Measurements from ENCODE around the gene AGBL1. TPM values are rescaled to one million over a fixed set of nuclear protein-coding genes. Genes with fewer than 3 reads are reported as not detected.

The AGBL1 gene
- total RNA-seq, 1 experiment from 2014 or later = not detected

DNA sequence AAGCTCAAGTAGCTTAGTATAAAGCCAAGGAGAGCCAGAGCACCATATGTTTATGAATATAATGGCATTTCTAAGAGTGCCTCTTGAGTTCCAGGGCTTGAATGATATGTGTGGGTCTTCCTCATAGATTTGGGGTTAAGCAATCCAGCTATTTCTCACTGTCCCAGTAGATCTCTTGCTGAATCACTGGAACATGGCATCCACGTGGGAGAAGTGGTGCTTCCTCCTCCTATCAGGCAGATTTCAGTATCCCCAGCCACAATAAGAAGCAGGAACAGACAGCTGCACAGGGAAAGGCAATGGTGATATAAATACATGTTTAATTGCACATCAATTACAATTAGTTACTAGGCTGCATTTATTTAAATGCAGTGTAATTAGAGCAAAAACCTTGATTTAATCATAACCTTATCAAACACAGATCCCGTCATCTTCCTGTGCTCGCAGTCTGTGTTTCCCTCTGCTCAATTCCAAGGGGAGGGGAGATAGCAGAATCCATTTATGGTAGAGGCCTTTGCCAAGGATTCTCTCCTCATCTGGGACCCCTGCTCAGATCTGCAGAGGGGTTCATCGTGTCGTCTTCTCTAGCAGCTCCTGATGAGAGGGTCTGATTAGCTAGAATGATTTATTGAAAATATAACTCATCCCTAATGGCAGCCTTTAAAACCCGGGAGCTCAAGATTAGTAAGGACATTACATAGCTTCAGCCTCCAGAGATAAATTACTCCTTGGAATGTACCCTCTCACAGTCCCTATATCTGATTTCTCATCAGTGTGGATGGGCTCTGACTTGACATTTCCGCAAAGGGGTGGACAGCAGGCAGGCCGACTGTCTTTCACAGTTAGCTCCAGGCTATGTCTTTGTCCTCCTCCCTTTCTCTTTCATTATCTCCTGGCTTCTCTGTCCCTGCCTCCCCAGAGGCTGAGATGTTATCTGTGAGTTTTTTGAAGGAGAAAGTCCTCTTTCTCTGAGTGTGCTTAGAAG, 775.9 kb downstream of the AGBL1 start:
- H3K4me3 ChIP-seq (ENCODE audit: low read depth, low read length) = no peak overlapping the region
- no peaks in the 10 kb centered on the region for H3K9me3 ChIP-seq
- POLR2A ChIA-PET = no interaction called here
- Mint-ChIP-seq H3K4me3 (ENCODE audit: unreplicated experiment) (no peak overlapping the region), H3K9me3 (ENCODE audit: unreplicated experiment) (peaks cover 10% of the 10 kb centered on the region), H3K27ac (ENCODE audit: unreplicated experiment) (no peak overlapping the region), H3K4me1 (ENCODE audit: low read depth, unreplicated experiment) (no peaks in the 10 kb centered on the region), H3K36me3 (ENCODE audit: insufficient read depth, unreplicated experiment) (no peaks in the 10 kb centered on the region), H3K27me3 (ENCODE audit: insufficient read depth, unreplicated experiment) (peaks cover 11% of the 10 kb centered on the region)
- CTCF ChIA-PET = no interaction called here
- H3K27me3 ChIP-seq (replicated peaks; ENCODE audit: control insufficient read depth, insufficient read depth, low read length) = no peaks in the 10 kb centered on the region
- no peak for DNase-seq
- intact Hi-C loops (cut with micrococcal nuclease; ENCODE audit: unreplicated experiment) = no loop called here
- no peaks in the 10 kb centered on the region for H3K36me3 ChIP-seq (ENCODE audit: control insufficient read depth, insufficient read depth, low read length)
- TF ChIP-seq, protein P1, sequence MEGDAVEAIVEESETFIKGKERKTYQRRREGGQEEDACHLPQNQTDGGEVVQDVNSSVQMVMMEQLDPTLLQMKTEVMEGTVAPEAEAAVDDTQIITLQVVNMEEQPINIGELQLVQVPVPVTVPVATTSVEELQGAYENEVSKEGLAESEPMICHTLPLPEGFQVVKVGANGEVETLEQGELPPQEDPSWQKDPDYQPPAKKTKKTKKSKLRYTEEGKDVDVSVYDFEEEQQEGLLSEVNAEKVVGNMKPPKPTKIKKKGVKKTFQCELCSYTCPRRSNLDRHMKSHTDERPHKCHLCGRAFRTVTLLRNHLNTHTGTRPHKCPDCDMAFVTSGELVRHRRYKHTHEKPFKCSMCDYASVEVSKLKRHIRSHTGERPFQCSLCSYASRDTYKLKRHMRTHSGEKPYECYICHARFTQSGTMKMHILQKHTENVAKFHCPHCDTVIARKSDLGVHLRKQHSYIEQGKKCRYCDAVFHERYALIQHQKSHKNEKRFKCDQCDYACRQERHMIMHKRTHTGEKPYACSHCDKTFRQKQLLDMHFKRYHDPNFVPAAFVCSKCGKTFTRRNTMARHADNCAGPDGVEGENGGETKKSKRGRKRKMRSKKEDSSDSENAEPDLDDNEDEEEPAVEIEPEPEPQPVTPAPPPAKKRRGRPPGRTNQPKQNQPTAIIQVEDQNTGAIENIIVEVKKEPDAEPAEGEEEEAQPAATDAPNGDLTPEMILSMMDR (IDR thresholded peaks at IDR 0.05; ENCODE audit: insufficient read depth in 1 of 2, low read depth in 1 of 2, low read length in 1 of 2, severe bottlenecking in 1 of 2, unreplicated experiment in 1 of 2) = no peak
- BruUV-seq (replicated peaks) = no TSS peak
- no peaks in the 10 kb centered on the region for H3K4me1 ChIP-seq

DNA sequence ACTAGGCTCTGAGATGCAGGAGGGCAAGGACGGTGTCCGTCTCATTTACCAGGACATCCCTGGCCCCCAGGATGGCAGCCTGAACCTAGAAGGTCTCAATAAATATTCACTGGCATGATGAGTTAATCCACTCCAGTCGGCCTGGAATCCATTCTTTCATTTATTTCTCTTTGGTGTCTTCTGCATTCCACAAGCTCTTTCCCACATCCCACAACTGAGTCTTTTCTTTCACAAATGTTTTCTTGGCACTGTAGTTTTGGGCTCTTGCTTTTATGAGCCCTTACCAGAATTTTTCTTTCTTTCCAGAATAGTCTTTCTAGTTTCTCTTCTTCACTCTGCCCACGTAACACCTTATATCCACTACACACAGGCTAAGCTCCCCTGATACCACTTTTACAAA, 778.0 kb downstream of the AGBL1 start:
- Mint-ChIP-seq H3K4me3 (ENCODE audit: unreplicated experiment) (no peak overlapping the region), H3K36me3 (ENCODE audit: insufficient read depth, unreplicated experiment) (no peaks in the 10 kb centered on the region), H3K27ac (ENCODE audit: unreplicated experiment) (no peak overlapping the region), H3K4me1 (ENCODE audit: low read depth, unreplicated experiment) (no peaks in the 10 kb centered on the region), H3K9me3 (ENCODE audit: unreplicated experiment) (peaks cover 10% of the 10 kb centered on the region), H3K27me3 (ENCODE audit: insufficient read depth, unreplicated experiment) (peaks cover 11% of the 10 kb centered on the region)
- intact Hi-C loops (cut with micrococcal nuclease; ENCODE audit: unreplicated experiment) = no loop called here
- BruUV-seq (replicated peaks) = no TSS peak
- H3K4me1 ChIP-seq = no peaks in the 10 kb centered on the region
- H3K9me3 ChIP-seq = no peaks in the 10 kb centered on the region
- no peak overlapping the region for H3K4me3 ChIP-seq (ENCODE audit: low read depth, low read length)
- ChIA-PET POLR2A (no interaction called here), CTCF (no interaction called here)
- DNase-seq = no peak
- H3K27me3 ChIP-seq (replicated peaks; ENCODE audit: control insufficient read depth, insufficient read depth, low read length) = no peaks in the 10 kb centered on the region
- no peaks in the 10 kb centered on the region for H3K36me3 ChIP-seq (ENCODE audit: control insufficient read depth, insufficient read depth, low read length)
- TF ChIP-seq, protein P1 (IDR thresholded peaks at IDR 0.05; ENCODE audit: insufficient read depth in 1 of 2, low read depth in 1 of 2, low read length in 1 of 2, severe bottlenecking in 1 of 2, unreplicated experiment in 1 of 2) = no peak

DNA sequence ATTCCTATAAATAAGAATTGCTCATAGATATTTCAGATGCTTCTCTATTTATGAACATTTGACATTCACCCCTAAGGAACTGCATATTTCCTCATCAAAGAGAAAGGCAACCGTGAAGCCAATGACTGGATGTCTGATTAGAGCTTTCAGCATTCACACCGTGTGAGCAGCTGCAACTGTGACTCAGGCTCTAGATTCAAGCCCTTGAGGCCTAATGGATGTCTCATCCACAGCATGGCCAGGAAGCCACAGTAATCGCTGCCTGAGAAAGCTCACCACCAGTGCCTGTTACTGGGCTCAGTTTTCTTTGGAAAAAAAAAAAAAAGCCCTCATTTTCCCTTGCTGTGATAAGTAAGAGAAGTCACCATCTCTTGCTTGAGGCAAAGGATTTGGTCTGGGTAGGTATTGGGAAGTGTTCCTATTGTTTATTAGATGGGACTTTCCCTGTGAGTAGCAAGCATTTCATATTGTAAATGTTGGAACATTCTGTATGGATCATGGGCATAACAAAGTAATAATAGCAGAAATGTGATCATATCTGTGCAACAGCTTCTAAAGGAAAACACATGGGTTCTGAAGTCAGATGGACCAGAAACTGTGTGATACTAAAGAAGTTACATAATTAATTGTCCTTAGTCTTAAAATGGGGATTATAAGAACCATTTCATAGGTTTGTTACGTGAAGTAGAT, 783.7 kb downstream of the AGBL1 start:
- H3K36me3 Mint-ChIP-seq (ENCODE audit: insufficient read depth, unreplicated experiment) = no peaks in the 10 kb centered on the region
- no peak for DNase-seq
- H3K9me3 ChIP-seq = no peaks in the 10 kb centered on the region
- intact Hi-C loops (cut with micrococcal nuclease; ENCODE audit: unreplicated experiment) = no loop called here
- no peak overlapping the region for H3K4me3 Mint-ChIP-seq (ENCODE audit: unreplicated experiment)
- TF ChIP-seq, protein P1 (IDR thresholded peaks at IDR 0.05; ENCODE audit: insufficient read depth in 1 of 2, low read depth in 1 of 2, low read length in 1 of 2, severe bottlenecking in 1 of 2, unreplicated experiment in 1 of 2) = no peak
- peaks cover 8% of the 10 kb centered on the region for H3K27me3 Mint-ChIP-seq (ENCODE audit: insufficient read depth, unreplicated experiment)
- CTCF ChIA-PET = no interaction called here
- H3K4me1 Mint-ChIP-seq (ENCODE audit: low read depth, unreplicated experiment) = no peaks in the 10 kb centered on the region
- POLR2A ChIA-PET = no interaction called here
- no peaks in the 10 kb centered on the region for H3K36me3 ChIP-seq (ENCODE audit: control insufficient read depth, insufficient read depth, low read length)
- H3K9me3 Mint-ChIP-seq (ENCODE audit: unreplicated experiment) = no peaks in the 10 kb centered on the region
- no TSS peak for BruUV-seq (replicated peaks)
- no peak overlapping the region for H3K4me3 ChIP-seq (ENCODE audit: low read depth, low read length)
- no peaks in the 10 kb centered on the region; the same call in 1 of the 2 replicates for H3K27me3 ChIP-seq (replicated peaks; ENCODE audit: control insufficient read depth, insufficient read depth, low read length)
- H3K4me1 ChIP-seq = no peaks in the 10 kb centered on the region
- H3K27ac Mint-ChIP-seq (ENCODE audit: unreplicated experiment) = no peak overlapping the region
